GM12891 (cell line): ENCODE measurements around the gene CTSH.
A peak's percentile ranks its signal among the peaks of the same experiment; 100 is the strongest.

Source experiments
- POLR2A ChIP-seq: IDR thresholded peaks from 2 replicates; pipeline ENCODE4 v1.6.1; 2011; ENCODE audit warnings: low read depth, low read length, control low read depth
- POLR2AphosphoS5 ChIP-seq: IDR thresholded peaks from 2 replicates; pipeline ENCODE4 v1.6.1; 2011; ENCODE audit warnings: low read depth, low read length, control low read depth
- SPI1 ChIP-seq: IDR thresholded peaks from 2 replicates; pipeline ENCODE4 v1.6.1; 2011; ENCODE audit warnings: low read depth, low read length, control low read depth
- TAF1 ChIP-seq: IDR thresholded peaks from 2 replicates; pipeline ENCODE4 v1.6.1; 2011; ENCODE audit warnings: low read depth, low read length, control low read depth

DNA sequence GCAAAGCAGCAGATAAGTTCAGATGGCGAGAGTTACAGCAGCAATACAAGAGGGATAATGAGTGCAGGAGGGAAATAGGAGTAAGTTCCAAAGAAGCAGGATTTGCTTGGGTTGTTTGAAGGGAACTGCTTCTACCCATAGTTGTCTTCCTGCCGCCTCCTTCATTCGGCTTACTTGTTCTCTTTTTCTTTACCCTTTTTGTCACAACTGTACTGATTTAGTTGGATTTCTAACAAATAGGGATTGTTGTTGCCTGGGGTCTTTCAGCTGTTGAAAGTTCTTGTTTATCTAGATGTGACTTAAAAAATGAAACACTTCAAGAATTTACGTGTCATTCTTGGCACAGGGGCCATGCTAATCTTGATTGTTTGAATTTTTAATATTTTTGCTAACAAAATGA, 46.3 kb downstream of the CTSH start:
- TF ChIP-seq POLR2A (0 out of 2 replicates have a peak, but pooled peaks have one; percentile 21), POLR2AphosphoS5 (no peak), TAF1 (no peak), SPI1 (no peak)
